ENCODE results near the gene DNAJC7. TPM values are rescaled to one million over a fixed set of nuclear protein-coding genes. Genes with fewer than 3 reads are reported as not detected.
"Not testable (repeated sequence)": the region's sequence is repeated elsewhere in the genome, so short reads cannot be mapped to it uniquely, and the experiment has no call there.

DNAJC7 gene
- polyA plus RNA-seq, 1 donor = 97.2 TPM

- no peak for DNase-seq (ENCODE audit: low read depth)
Measured at GRCh38 chr17:41957031-41957868, 60.0 kb downstream of the DNAJC7 start.

GRCh38 chr17:41956522-41956921 lies 60.7 kb downstream of the DNAJC7 start:
- DNase-seq (ENCODE audit: low read depth) = no peak

GRCh38 chr17:41948762-41949460 lies 68.3 kb downstream of the DNAJC7 start:
- no peak for DNase-seq (ENCODE audit: low read depth)

GRCh38 chr17:41944943-41945342 lies 72.3 kb downstream of the DNAJC7 start:
- no peak for DNase-seq (ENCODE audit: low read depth)

GRCh38 chr17:41943492-41943891 lies 73.7 kb downstream of the DNAJC7 start:
- DNase-seq (ENCODE audit: low read depth) = no peak

GRCh38 chr17:41942626-41943373 lies 74.4 kb downstream of the DNAJC7 start:
- DNase-seq (ENCODE audit: low read depth) = no peak

- DNase-seq (ENCODE audit: low read depth) = no peak
Measured at GRCh38 chr17:41941168-41941567, 76.1 kb downstream of the DNAJC7 start.

GRCh38 chr17:41939693-41940090 lies 77.5 kb downstream of the DNAJC7 start:
- no peak for DNase-seq (ENCODE audit: low read depth)

GRCh38 chr17:41939044-41939692 lies 78.1 kb downstream of the DNAJC7 start:
- DNase-seq (ENCODE audit: low read depth) = no peak

- no peak for DNase-seq (ENCODE audit: low read depth)
Measured at GRCh38 chr17:41937970-41938954, 79.0 kb downstream of the DNAJC7 start.

GRCh38 chr17:41935641-41936040 lies 81.6 kb downstream of the DNAJC7 start:
- no peak for DNase-seq (ENCODE audit: low read depth)

- no peak for DNase-seq (ENCODE audit: low read depth)
Measured at GRCh38 chr17:41932816-41933389, 84.3 kb downstream of the DNAJC7 start.

GRCh38 chr17:41931715-41932114 lies 85.5 kb downstream of the DNAJC7 start:
- not testable (repeated sequence) for DNase-seq (ENCODE audit: low read depth)

- not testable (repeated sequence) for DNase-seq (ENCODE audit: low read depth)
Measured at GRCh38 chr17:41930833-41931156, 86.4 kb downstream of the DNAJC7 start.

- peak; percentile 88 for DNase-seq (ENCODE audit: low read depth)
Measured at GRCh38 chr17:41930009-41930832, 87.0 kb downstream of the DNAJC7 start, which contains the start of gene ODAD4. Gene ODAD4 (plus strand): TSS chr17:41930617. CDS start chr17:41930724, 107 bp downstream.

- DNase-seq (ENCODE audit: low read depth) = no peak
Measured at GRCh38 chr17:41928693-41929251, 88.5 kb downstream of the DNAJC7 start.

Measured in forelimb muscle (tissue), 1 donor.